CD4-positive, alpha-beta T cell treated with Interleukin-1 beta for 1 hour (primary cell): ENCODE data around the gene SSH2.
"Not testable (repeated sequence)": the region's sequence is repeated elsewhere in the genome, so short reads cannot be mapped to it uniquely, and the experiment has no call there.

ENCODE experiments used
- DNase-seq, 2 donors: peaks; one replicate each; pipeline ENCODE4 v3.0.0-alpha.2; 2020 to 2022

The SSH2 gene

GRCh38 chr17:29835435-29836351 is 94.3 kb downstream of the SSH2 start:
- peak in 1 of 2 donors; percentile 6 for DNase-seq

GRCh38 chr17:29833801-29834200 is 96.2 kb downstream of the SSH2 start:
- DNase-seq: no peak

GRCh38 chr17:29828676-29829284 is 101.2 kb downstream of the SSH2 start:
- DNase-seq: peak in 1 of 2 donors; percentile 4

GRCh38 chr17:29827179-29827578 is 102.8 kb downstream of the SSH2 start:
- DNase-seq: no peak

GRCh38 chr17:29826114-29826692 is 103.8 kb downstream of the SSH2 start:
- no peak for DNase-seq

- DNase-seq: no peak
Measured at GRCh38 chr17:29825604-29826003, 104.4 kb downstream of the SSH2 start.

- DNase-seq: no peak
Measured at GRCh38 chr17:29821897-29822296, 108.1 kb downstream of the SSH2 start.

GRCh38 chr17:29820425-29820824 is 109.6 kb downstream of the SSH2 start:
- DNase-seq: no peak

- peak; percentile 67 to 76 for DNase-seq
Measured at GRCh38 chr17:29807520-29808361, 122.3 kb downstream of the SSH2 start.

- no peak for DNase-seq
Measured at GRCh38 chr17:29802246-29802645, 127.8 kb downstream of the SSH2 start.

GRCh38 chr17:29800457-29800856 is 129.6 kb downstream of the SSH2 start:
- no peak for DNase-seq

- DNase-seq: no peak
Measured at GRCh38 chr17:29796652-29797051, 133.4 kb downstream of the SSH2 start.

GRCh38 chr17:29793501-29793900 is 136.5 kb downstream of the SSH2 start:
- no peak for DNase-seq

- DNase-seq: no peak
Measured at GRCh38 chr17:29791336-29792080, 138.5 kb downstream of the SSH2 start.

- DNase-seq: no peak
Measured at GRCh38 chr17:29789196-29790170, 140.5 kb downstream of the SSH2 start.

GRCh38 chr17:29787995-29788394 is 142.0 kb downstream of the SSH2 start:
- DNase-seq: no peak

GRCh38 chr17:29782917-29783316 is 147.1 kb downstream of the SSH2 start:
- no peak for DNase-seq

- not testable (repeated sequence) for DNase-seq
Measured at GRCh38 chr17:29779812-29780190, 150.2 kb downstream of the SSH2 start.

- peak; percentile 78 to 80 for DNase-seq
Measured at GRCh38 chr17:29778956-29779811, 150.8 kb downstream of the SSH2 start.

- DNase-seq: no peak
Measured at GRCh38 chr17:29777663-29778062, 152.4 kb downstream of the SSH2 start.
